Activated CD8-positive, alpha-beta T cell treated with anti-CD3 and anti-CD28 coated beads for 36 hours (primary cell): Measurements from ENCODE around the gene MBIP. TPM values are rescaled to one million over a fixed set of nuclear protein-coding genes. Genes with fewer than 3 reads are reported as not detected.

ENCODE experiments used
- ATAC-seq: fragments of 200-7000 bp; cut with Tn5 transposase; one replicate; pipeline ENCODE4 v1.10.0; 2021; ENCODE audit warnings: mild to moderate bottlenecking, moderate library complexity
- CTCF ChIA-PET: fragments of 350-600 bp; sonication (Branson Sonifier 250); formaldehyde crosslinking; loops from one replicate; lab custom pipeline; 2021; ENCODE audit warnings: antibody characterized with exemption; lab: Charles Lee
- POLR2A ChIA-PET: fragments of 350-600 bp; sonication (Branson Sonifier 250); formaldehyde crosslinking; loops from one replicate; lab custom pipeline; 2021; ENCODE audit warnings: antibody characterized with exemption; lab: Charles Lee
- DNase-seq: peaks from one replicate; pipeline ENCODE4 v3.0.0-alpha.2; 2020
- H3K27ac Mint-ChIP-seq: one replicate; pipeline ENCODE4 v1.8.0; 2021; ENCODE audit warnings: mild to moderate bottlenecking, mixed read lengths
- H3K27me3 Mint-ChIP-seq: one replicate; pipeline ENCODE4 v1.8.0; 2021; ENCODE audit warnings: mixed read lengths
- H3K36me3 Mint-ChIP-seq: one replicate; pipeline ENCODE4 v1.8.0; 2021; ENCODE audit warnings: low read depth, mixed read lengths
- H3K4me1 Mint-ChIP-seq: one replicate; pipeline ENCODE4 v1.8.0; 2021; ENCODE audit warnings: low read depth, mixed read lengths
- H3K4me3 Mint-ChIP-seq: one replicate; pipeline ENCODE4 v1.8.0; 2021; ENCODE audit warnings: mild to moderate bottlenecking, moderate library complexity, mixed read lengths
- H3K9me3 Mint-ChIP-seq: one replicate; pipeline ENCODE4 v1.8.0; 2021; ENCODE audit warnings: mixed read lengths
- intact Hi-C: fragments of 100-400 bp; cut with micrococcal nuclease; formaldehyde crosslinking; loops from one replicate; pipeline ENCODE4 v1.10.0; 2022
- total RNA-seq, 2 experiments: library from RNA; stranded (reverse); gene quantifications; one replicate each; pipeline ENCODE4 v1.2.3, GENCODE V29; 2021
- TF ChIP-seq, protein P1 (sequence below): fragments of 200-600 bp; IDR thresholded peaks from one replicate; pipeline ENCODE4 v1.8.0; 2022; ENCODE audit warnings: antibody characterized with exemption, mild to moderate bottlenecking

MBIP gene, protein sequence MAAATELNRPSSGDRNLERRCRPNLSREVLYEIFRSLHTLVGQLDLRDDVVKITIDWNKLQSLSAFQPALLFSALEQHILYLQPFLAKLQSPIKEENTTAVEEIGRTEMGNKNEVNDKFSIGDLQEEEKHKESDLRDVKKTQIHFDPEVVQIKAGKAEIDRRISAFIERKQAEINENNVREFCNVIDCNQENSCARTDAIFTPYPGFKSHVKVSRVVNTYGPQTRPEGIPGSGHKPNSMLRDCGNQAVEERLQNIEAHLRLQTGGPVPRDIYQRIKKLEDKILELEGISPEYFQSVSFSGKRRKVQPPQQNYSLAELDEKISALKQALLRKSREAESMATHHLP
- 10 to 100 TPM; 29.4 to 31.0 TPM for total RNA-seq

DNA sequence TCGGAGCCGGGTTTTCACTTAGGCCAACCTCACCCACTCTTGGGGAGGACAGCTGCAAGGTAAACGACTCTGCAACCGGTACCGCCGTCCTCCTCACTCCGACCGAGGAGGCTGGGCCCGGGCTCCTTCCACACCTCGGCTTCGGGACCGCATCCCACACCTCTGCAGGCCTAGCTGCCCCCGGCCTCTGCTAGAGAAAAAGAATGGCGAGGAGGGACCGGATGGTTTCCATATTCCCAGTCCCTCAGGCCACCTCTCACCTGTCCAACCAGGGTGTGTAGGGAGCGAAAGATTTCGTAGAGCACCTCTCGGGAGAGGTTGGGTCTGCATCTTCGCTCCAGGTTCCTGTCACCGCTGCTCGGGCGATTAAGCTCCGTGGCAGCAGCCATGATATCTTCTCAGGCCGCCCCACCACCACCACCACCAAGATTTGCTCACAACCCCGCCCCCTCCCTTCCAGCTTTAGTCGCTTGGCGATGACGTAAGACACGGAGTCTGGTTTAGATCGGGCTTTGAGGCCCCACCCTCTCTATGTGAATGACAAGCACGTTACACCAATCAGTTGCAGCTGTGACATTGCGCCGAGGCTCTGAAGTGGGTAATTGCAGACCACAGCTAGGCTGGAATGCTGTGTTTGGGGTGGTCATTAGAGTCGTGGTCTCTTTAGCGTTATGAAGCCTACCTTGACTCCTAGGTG is at the start of gene MBIP:
Gene MBIP (minus strand): TSS at position 438 of the 697 bp plus-strand sequence. CDS start 49 bp downstream, at position 389.
- ATAC-seq: peak; percentile 97
- intact Hi-C loops: no loop called here
- H3K27me3 Mint-ChIP-seq: peaks cover 9% of the 10 kb centered on the region
- H3K36me3 Mint-ChIP-seq: peaks cover 2% of the 10 kb centered on the region
- peak within 1 kb of the TSS; percentile 92 for H3K27ac Mint-ChIP-seq
- peak; percentile 97 for DNase-seq
- CTCF ChIA-PET: interaction anchor here (0.8 kb wide), 1 partner anchor 54 kb away, joined by 3 read pairs; no protein-coding TSS in a partner anchor
- POLR2A ChIA-PET: interaction anchor here (0.5 to 1.3 kb wide), 6 partner anchors 12 to 190 kb away, joined by 3 to 4 read pairs (median 3); no protein-coding TSS in a partner anchor
- TF ChIP-seq, protein P1, sequence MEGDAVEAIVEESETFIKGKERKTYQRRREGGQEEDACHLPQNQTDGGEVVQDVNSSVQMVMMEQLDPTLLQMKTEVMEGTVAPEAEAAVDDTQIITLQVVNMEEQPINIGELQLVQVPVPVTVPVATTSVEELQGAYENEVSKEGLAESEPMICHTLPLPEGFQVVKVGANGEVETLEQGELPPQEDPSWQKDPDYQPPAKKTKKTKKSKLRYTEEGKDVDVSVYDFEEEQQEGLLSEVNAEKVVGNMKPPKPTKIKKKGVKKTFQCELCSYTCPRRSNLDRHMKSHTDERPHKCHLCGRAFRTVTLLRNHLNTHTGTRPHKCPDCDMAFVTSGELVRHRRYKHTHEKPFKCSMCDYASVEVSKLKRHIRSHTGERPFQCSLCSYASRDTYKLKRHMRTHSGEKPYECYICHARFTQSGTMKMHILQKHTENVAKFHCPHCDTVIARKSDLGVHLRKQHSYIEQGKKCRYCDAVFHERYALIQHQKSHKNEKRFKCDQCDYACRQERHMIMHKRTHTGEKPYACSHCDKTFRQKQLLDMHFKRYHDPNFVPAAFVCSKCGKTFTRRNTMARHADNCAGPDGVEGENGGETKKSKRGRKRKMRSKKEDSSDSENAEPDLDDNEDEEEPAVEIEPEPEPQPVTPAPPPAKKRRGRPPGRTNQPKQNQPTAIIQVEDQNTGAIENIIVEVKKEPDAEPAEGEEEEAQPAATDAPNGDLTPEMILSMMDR: no peak
- H3K4me1 Mint-ChIP-seq: peaks cover 31% of the 10 kb centered on the region
- no peaks in the 10 kb centered on the region for H3K9me3 Mint-ChIP-seq
- peak within 1 kb of the TSS; percentile 91 for H3K4me3 Mint-ChIP-seq

- no peaks in the 10 kb centered on the region for H3K4me1 Mint-ChIP-seq
- no peak overlapping the region for H3K27ac Mint-ChIP-seq
- ATAC-seq (no peak), DNase-seq (no peak)
- ChIA-PET POLR2A (no interaction called here), CTCF (interaction anchor here (0.9 to 3.3 kb wide), 2 partner anchors 9 to 298 kb away, joined by 4 to 12 read pairs; no protein-coding TSS in a partner anchor)
- intact Hi-C loops: no loop called here
- no peaks in the 10 kb centered on the region for H3K9me3 Mint-ChIP-seq
- H3K36me3 Mint-ChIP-seq: no peaks in the 10 kb centered on the region
- H3K4me3 Mint-ChIP-seq: no peak overlapping the region
- H3K27me3 Mint-ChIP-seq: peaks cover 6% of the 10 kb centered on the region
- TF ChIP-seq, protein P1: no peak
Observed at GRCh38 chr14:36367985-36368774, 47.7 kb upstream of the MBIP start.

DNA sequence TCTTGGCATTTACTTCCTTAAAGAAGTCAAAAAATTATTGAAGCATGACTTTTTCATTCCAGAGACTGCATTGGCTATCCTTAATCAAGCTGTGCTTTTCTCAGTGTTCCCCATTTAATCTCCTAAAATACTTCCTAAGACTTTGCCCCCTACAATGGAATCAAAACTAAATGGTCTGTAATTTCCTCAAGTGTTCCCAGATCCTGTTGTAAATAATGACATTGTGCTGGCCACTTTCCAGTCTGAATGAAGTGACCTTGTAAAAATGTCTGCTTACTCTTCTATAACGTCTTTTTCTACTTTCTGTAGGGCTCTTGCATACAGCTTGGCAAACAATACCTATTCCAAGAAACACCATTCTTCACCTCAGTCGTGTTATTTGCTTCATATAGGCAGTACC is 45.3 kb upstream of the MBIP start:
- no peak overlapping the region for H3K4me3 Mint-ChIP-seq
- H3K36me3 Mint-ChIP-seq: no peaks in the 10 kb centered on the region
- intact Hi-C loops: no loop called here
- TF ChIP-seq, protein P1: no peak
- ATAC-seq (no peak), DNase-seq (no peak)
- H3K27ac Mint-ChIP-seq: no peak overlapping the region
- H3K27me3 Mint-ChIP-seq: peaks cover 6% of the 10 kb centered on the region
- no peaks in the 10 kb centered on the region for H3K9me3 Mint-ChIP-seq
- ChIA-PET CTCF (interaction anchor here (2.6 kb wide), 1 partner anchor 9 kb away, joined by 12 read pairs; no protein-coding TSS in a partner anchor), POLR2A (interaction anchor here (0.8 kb wide), 1 partner anchor 178 kb away, joined by 4 read pairs; no protein-coding TSS in a partner anchor)
- H3K4me1 Mint-ChIP-seq: no peaks in the 10 kb centered on the region

DNA sequence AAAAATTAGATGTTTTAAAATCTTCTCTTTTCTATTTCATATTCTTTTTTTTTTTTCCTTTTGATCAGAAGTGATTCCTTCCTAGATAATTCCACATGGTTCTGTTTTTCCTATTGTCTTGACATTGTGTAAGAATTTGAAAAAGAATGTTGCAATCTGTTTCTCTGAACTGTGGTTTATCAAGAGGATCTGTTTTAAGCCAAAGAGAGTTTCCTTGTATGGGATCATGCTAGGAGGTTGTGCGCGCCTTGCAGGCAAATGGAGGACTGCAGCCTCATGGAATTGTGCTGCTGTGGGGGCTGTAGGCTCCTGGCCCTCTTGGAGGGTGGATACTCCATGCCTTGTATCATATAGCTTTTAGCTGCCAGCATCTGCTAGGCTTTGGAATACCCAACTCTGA is 43.3 kb upstream of the MBIP start:
- H3K9me3 Mint-ChIP-seq: no peaks in the 10 kb centered on the region
- TF ChIP-seq, protein P1: no peak
- ChIA-PET CTCF (no interaction called here), POLR2A (no interaction called here)
- H3K36me3 Mint-ChIP-seq: no peaks in the 10 kb centered on the region
- H3K4me1 Mint-ChIP-seq: no peaks in the 10 kb centered on the region
- H3K27me3 Mint-ChIP-seq: peaks cover 8% of the 10 kb centered on the region
- intact Hi-C loops: no loop called here
- H3K4me3 Mint-ChIP-seq: no peak overlapping the region
- no peak for DNase-seq
- no peak overlapping the region for H3K27ac Mint-ChIP-seq
- ATAC-seq: no peak
